ENCODE results near the gene TRMT5. TPM values are rescaled to one million over a fixed set of nuclear protein-coding genes. Genes with fewer than 3 reads are reported as not detected.
A peak's percentile ranks its signal among the peaks of the same experiment; 100 is the strongest.

Gene TRMT5
- total RNA-seq, 1 experiment from 2014 or later: 17.6 TPM

- peak; percentile 82; the same call in 1 of the 2 replicates for TF ChIP-seq FOXP1 (CRISPR knock-in tag; IDR thresholded peaks at IDR 0.05; ENCODE audit: borderline replicate concordance)
- no peak for TF ChIP-seq KAT7 (CRISPR knock-in tag; IDR thresholded peaks at IDR 0.05; ENCODE audit: borderline replicate concordance)
- TF ChIP-seq, protein P1, sequence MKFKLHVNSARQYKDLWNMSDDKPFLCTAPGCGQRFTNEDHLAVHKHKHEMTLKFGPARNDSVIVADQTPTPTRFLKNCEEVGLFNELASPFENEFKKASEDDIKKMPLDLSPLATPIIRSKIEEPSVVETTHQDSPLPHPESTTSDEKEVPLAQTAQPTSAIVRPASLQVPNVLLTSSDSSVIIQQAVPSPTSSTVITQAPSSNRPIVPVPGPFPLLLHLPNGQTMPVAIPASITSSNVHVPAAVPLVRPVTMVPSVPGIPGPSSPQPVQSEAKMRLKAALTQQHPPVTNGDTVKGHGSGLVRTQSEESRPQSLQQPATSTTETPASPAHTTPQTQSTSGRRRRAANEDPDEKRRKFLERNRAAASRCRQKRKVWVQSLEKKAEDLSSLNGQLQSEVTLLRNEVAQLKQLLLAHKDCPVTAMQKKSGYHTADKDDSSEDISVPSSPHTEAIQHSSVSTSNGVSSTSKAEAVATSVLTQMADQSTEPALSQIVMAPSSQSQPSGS (CRISPR knock-in tag; IDR thresholded peaks at IDR 0.05; ENCODE audit: borderline replicate concordance, low read depth): no peak
- TF ChIP-seq NFYB (CRISPR knock-in tag; conservative IDR thresholded peaks at IDR 0.05; ENCODE audit: low read depth): no peak; the same call in 1 of the 2 replicates
- TF ChIP-seq ZBTB43 (CRISPR knock-in tag; IDR thresholded peaks at IDR 0.05): 0 out of 2 replicates have a peak, but pooled peaks have one; percentile 84
- TF ChIP-seq SOX15 (CRISPR knock-in tag; IDR thresholded peaks at IDR 0.05): no peak
- TF ChIP-seq FOXP4 (CRISPR knock-in tag; IDR thresholded peaks at IDR 0.05): peak; percentile 23; the same call in 1 of the 2 replicates
- no peak for TF ChIP-seq PREB (CRISPR knock-in tag; IDR thresholded peaks at IDR 0.05; ENCODE audit: borderline replicate concordance)
- TF ChIP-seq ZNF232 (CRISPR knock-in tag; IDR thresholded peaks at IDR 0.05): 0 out of 2 replicates have a peak, but pooled peaks have one; percentile 57
- TF ChIP-seq CREM (CRISPR knock-in tag; IDR thresholded peaks at IDR 0.05): peak; percentile 99
- peak; percentile 98 for TF ChIP-seq SP1 (CRISPR knock-in tag; conservative IDR thresholded peaks at IDR 0.05)
- peak; percentile 61; the same call in 1 of the 2 replicates for TF ChIP-seq GABPB1 (CRISPR knock-in tag; IDR thresholded peaks at IDR 0.05)
- 0 out of 2 replicates have a peak, but pooled peaks have one; percentile 31 for TF ChIP-seq TP53 (CRISPR knock-in tag; IDR thresholded peaks at IDR 0.05)
- peak; percentile 91 for TF ChIP-seq ZBTB21 (CRISPR knock-in tag; IDR thresholded peaks at IDR 0.05; ENCODE audit: borderline replicate concordance)
- TF ChIP-seq MAX (CRISPR knock-in tag; IDR thresholded peaks at IDR 0.05): peak; percentile 67; the same call in 1 of the 2 replicates
- no peak for TF ChIP-seq ERG (CRISPR knock-in tag; IDR thresholded peaks at IDR 0.05)
- no peak for TF ChIP-seq ESRRA (CRISPR knock-in tag; IDR thresholded peaks at IDR 0.05; ENCODE audit: borderline replicate concordance)
- TF ChIP-seq TEAD1 (CRISPR knock-in tag; IDR thresholded peaks at IDR 0.05): peak; percentile 58
- no peak for TF ChIP-seq GRHL2 (CRISPR knock-in tag; IDR thresholded peaks at IDR 0.05; ENCODE audit: insufficient replicate concordance, severe bottlenecking)
- TF ChIP-seq, protein P2, sequence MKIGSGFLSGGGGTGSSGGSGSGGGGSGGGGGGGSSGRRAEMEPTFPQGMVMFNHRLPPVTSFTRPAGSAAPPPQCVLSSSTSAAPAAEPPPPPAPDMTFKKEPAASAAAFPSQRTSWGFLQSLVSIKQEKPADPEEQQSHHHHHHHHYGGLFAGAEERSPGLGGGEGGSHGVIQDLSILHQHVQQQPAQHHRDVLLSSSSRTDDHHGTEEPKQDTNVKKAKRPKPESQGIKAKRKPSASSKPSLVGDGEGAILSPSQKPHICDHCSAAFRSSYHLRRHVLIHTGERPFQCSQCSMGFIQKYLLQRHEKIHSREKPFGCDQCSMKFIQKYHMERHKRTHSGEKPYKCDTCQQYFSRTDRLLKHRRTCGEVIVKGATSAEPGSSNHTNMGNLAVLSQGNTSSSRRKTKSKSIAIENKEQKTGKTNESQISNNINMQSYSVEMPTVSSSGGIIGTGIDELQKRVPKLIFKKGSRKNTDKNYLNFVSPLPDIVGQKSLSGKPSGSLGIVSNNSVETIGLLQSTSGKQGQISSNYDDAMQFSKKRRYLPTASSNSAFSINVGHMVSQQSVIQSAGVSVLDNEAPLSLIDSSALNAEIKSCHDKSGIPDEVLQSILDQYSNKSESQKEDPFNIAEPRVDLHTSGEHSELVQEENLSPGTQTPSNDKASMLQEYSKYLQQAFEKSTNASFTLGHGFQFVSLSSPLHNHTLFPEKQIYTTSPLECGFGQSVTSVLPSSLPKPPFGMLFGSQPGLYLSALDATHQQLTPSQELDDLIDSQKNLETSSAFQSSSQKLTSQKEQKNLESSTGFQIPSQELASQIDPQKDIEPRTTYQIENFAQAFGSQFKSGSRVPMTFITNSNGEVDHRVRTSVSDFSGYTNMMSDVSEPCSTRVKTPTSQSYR (CRISPR knock-in tag; IDR thresholded peaks at IDR 0.05): 0 out of 2 replicates have a peak, but pooled peaks have one; percentile 14
- TF ChIP-seq ETV6 (CRISPR knock-in tag; IDR thresholded peaks at IDR 0.05): peak; percentile 92
- peak; percentile 52; the same call in 1 of the 2 replicates for TF ChIP-seq HMGXB4 (CRISPR knock-in tag; IDR thresholded peaks at IDR 0.05)
Measured at GRCh38 chr14:60980811-60981632, at the start of gene TRMT5, which contains the start of gene SLC38A6 (continued).

Data from WTC11 (cell line).